Tibial artery (tissue), 4 donors: ENCODE data around the gene WIPF3.

Source experiments
- DNase-seq, 2 donors: peaks; one replicate each; pipeline ENCODE4 v3.0.0-alpha.2; 2019
- H3K27ac ChIP-seq, 2 donors: fragments of 200-600 bp; sonication (generic) in 1 of 2; 1 replicate in 1 of 2; 2 replicates in 1 of 2; pipeline ENCODE4 v1.5.1; 2018 to 2019; ENCODE audit warnings: mild to moderate bottlenecking in 1 of 2
- H3K27me3 ChIP-seq, 2 donors: fragments of 200-600 bp; sonication (generic) in 1 of 2; one replicate each; pipeline versions ENCODE4 v1.5.1 to v1.6.0; 2016 to 2019
- H3K36me3 ChIP-seq, 3 donors: fragments of 200-600 bp; sonication (generic) in 2 of 3; one replicate each; pipeline ENCODE4 v1.5.1; 2016 to 2019; ENCODE audit warnings: mild to moderate bottlenecking in 2 of 3
- H3K4me1 ChIP-seq, 4 donors: fragments of 200-600 bp; sonication (generic) in 2 of 4; 1 replicate in 3 of 4; 2 replicates in 1 of 4; pipeline ENCODE4 v1.5.1; 2016 to 2019
- H3K4me3 ChIP-seq, 2 donors: fragments of 200-600 bp; sonication (generic) in 1 of 2; 1 replicate in 1 of 2; 2 replicates in 1 of 2; pipeline ENCODE4 v1.5.1; 2018 to 2019; ENCODE audit warnings: mild to moderate bottlenecking in 2 of 2
- H3K9me3 ChIP-seq, 3 donors: fragments of 200-600 bp; sonication (generic) in 1 of 3; one replicate each; pipeline ENCODE4 v1.5.1; 2016 to 2019
- CTCF ChIP-seq, 2 experiments: fragments of 200-600 bp in 1 of 2; fragments of 450-650 bp in 1 of 2; IDR thresholded peaks; one replicate each; pipeline ENCODE4 v1.5.1; 2017 to 2019; ENCODE audit warnings: antibody characterized with exemption in 2 of 2, mild to moderate bottlenecking in 1 of 2, moderate library complexity in 1 of 2
- intact Hi-C: fragments of 100-400 bp; cut with DNase I; formaldehyde crosslinking; loops from one replicate; pipeline ENCODE4 v1.15.0; 2023; ENCODE audit warnings: low total_unique reads

The WIPF3 gene

GRCh38 chr7:29896685-29897411 lies 90.5 kb downstream of the WIPF3 start:
- intact Hi-C loops = no loop called here

GRCh38 chr7:29898301-29898700 lies 92.0 kb downstream of the WIPF3 start:
- no peak overlapping the region for H3K27ac ChIP-seq
- intact Hi-C loops = no loop called here
- no peaks in the 10 kb centered on the region for H3K9me3 ChIP-seq
- TF ChIP-seq CTCF (IDR thresholded peaks at IDR 0.05) = no peak
- peaks cover 0 to 5% (median 2%) of the 10 kb centered on the region in 4 donors for H3K4me1 ChIP-seq
- H3K27me3 ChIP-seq = no peaks in the 10 kb centered on the region
- peaks cover 0 to 7% (median 5%) of the 10 kb centered on the region in 3 donors for H3K36me3 ChIP-seq
- DNase-seq = no peak
- no peak overlapping the region for H3K4me3 ChIP-seq

More at GRCh38 chr7:29896685-29897411, 90.5 kb downstream of the WIPF3 start:
- H3K27ac ChIP-seq = no peak overlapping the region
- H3K4me1 ChIP-seq = peaks cover 0 to 5% (median 2%) of the 10 kb centered on the region in 4 donors
- H3K9me3 ChIP-seq = no peaks in the 10 kb centered on the region
- H3K4me3 ChIP-seq = no peak overlapping the region
- DNase-seq = no peak
- H3K36me3 ChIP-seq = peaks cover 0 to 11% (median 7%) of the 10 kb centered on the region in 3 donors
- no peak for TF ChIP-seq CTCF (IDR thresholded peaks at IDR 0.05)
- H3K27me3 ChIP-seq = no peaks in the 10 kb centered on the region

GRCh38 chr7:29900745-29901144 lies 94.4 kb downstream of the WIPF3 start:
- H3K9me3 ChIP-seq = no peaks in the 10 kb centered on the region
- intact Hi-C loops = no loop called here

GRCh38 chr7:29906200-29907022 lies 100.1 kb downstream of the WIPF3 start:
- Histone ChIP-seq H3K4me3 (no peak overlapping the region), H3K9me3 (peaks cover 0 to 15% (median 0%) of the 10 kb centered on the region in 3 donors), H3K36me3 (peaks cover 23 to 31% (median 23%) of the 10 kb centered on the region in 3 donors), H3K27ac (no peak overlapping the region), H3K27me3 (no peaks in the 10 kb centered on the region), H3K4me1 (no peaks in the 10 kb centered on the region)
- no peak for DNase-seq
- intact Hi-C loops = no loop called here
- TF ChIP-seq CTCF (IDR thresholded peaks at IDR 0.05) = no peak

More at GRCh38 chr7:29900745-29901144, 94.4 kb downstream of the WIPF3 start:
- DNase-seq = no peak
- Histone ChIP-seq H3K36me3 (peaks cover 18 to 25% (median 20%) of the 10 kb centered on the region in 3 donors), H3K27me3 (no peaks in the 10 kb centered on the region), H3K4me1 (peaks cover 0 to 5% (median 2%) of the 10 kb centered on the region in 4 donors), H3K4me3 (no peak overlapping the region), H3K27ac (no peak overlapping the region)
- TF ChIP-seq CTCF (IDR thresholded peaks at IDR 0.05) = no peak

DNA sequence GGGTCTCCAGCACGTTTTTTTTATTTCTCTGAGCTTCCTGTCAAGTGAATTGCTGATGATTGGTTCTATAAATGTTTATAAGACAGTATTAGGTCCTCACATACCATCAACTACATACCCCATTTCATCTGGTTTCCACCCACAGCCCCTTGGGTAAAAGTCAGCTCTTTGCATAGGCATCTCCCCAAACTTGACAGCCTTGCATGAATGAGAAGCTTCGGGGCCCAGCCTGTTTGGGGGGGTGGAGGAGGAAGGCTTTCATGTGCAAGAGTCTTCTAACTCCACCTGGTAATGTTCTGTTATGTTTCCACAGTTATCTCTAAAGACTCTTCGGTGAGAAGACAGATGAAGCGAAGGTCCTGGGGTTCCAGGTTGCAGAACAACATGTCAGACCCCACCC lies 107.9 kb downstream of the WIPF3 start:
- intact Hi-C loops = no loop called here
- DNase-seq = no peak
- Histone ChIP-seq H3K27ac (no peak overlapping the region), H3K36me3 (peaks cover 0 to 7% (median 0%) of the 10 kb centered on the region in 3 donors), H3K4me1 (peaks cover 0 to 18% (median 13%) of the 10 kb centered on the region in 4 donors), H3K9me3 (no peaks in the 10 kb centered on the region), H3K27me3 (no peaks in the 10 kb centered on the region), H3K4me3 (no peak overlapping the region)
- no peak for TF ChIP-seq CTCF (IDR thresholded peaks at IDR 0.05)
